ENCODE data around the gene MOV10L1. TPM values are rescaled to one million over a fixed set of nuclear protein-coding genes. Genes with fewer than 3 reads are reported as not detected.

MOV10L1 gene
- polyA plus RNA-seq, 3 donors: 0.18 to 0.35 TPM; not detected in 1

- TF ChIP-seq, protein P1, sequence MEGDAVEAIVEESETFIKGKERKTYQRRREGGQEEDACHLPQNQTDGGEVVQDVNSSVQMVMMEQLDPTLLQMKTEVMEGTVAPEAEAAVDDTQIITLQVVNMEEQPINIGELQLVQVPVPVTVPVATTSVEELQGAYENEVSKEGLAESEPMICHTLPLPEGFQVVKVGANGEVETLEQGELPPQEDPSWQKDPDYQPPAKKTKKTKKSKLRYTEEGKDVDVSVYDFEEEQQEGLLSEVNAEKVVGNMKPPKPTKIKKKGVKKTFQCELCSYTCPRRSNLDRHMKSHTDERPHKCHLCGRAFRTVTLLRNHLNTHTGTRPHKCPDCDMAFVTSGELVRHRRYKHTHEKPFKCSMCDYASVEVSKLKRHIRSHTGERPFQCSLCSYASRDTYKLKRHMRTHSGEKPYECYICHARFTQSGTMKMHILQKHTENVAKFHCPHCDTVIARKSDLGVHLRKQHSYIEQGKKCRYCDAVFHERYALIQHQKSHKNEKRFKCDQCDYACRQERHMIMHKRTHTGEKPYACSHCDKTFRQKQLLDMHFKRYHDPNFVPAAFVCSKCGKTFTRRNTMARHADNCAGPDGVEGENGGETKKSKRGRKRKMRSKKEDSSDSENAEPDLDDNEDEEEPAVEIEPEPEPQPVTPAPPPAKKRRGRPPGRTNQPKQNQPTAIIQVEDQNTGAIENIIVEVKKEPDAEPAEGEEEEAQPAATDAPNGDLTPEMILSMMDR (IDR thresholded peaks at IDR 0.05): no peak
- peaks cover 1% of the 10 kb centered on the region for H3K4me1 Mint-ChIP-seq
- peaks cover 14 to 25% (median 22%) of the 10 kb centered on the region in 3 donors for H3K27me3 Mint-ChIP-seq (ENCODE audit: low read depth in 3 of 3)
- H3K27ac Mint-ChIP-seq: no peak overlapping the region
- H3K9me3 ChIP-seq (replicated peaks in 1 of 2; ENCODE audit: control insufficient read depth in 1 of 2, insufficient read depth in 1 of 2, low read length in 2 of 2): peaks cover 7 to 11% of the 10 kb centered on the region in 2 donors
- no peaks in the 10 kb centered on the region for H3K79me2 ChIP-seq (ENCODE audit: insufficient read depth, low read length)
- intact Hi-C loops (cut with micrococcal nuclease): no loop called here
- H3K9me3 Mint-ChIP-seq: peaks cover 0 to 19% (median 12%) of the 10 kb centered on the region in 7 donors
- H3K27ac ChIP-seq (ENCODE audit: low read depth in 1 of 2, low read length in 2 of 2): no peak overlapping the region
- H2AFZ ChIP-seq (ENCODE audit: insufficient read depth, low read depth, low read length, poor library complexity, severe bottlenecking): no peak overlapping the region
- peaks cover 5 to 22% of the 10 kb centered on the region in 2 donors for H3K27me3 ChIP-seq (ENCODE audit: control insufficient read depth in 2 of 2, insufficient read depth in 2 of 2, low read length in 2 of 2)
- no peaks in the 10 kb centered on the region for H3K36me3 Mint-ChIP-seq
- H3K4me1 ChIP-seq (ENCODE audit: control insufficient read depth in 1 of 2, insufficient read depth in 2 of 2, low read length in 2 of 2): peaks cover 2 to 6% of the 10 kb centered on the region in 2 donors
- H3K4me3 ChIP-seq (replicated peaks in 1 of 3; ENCODE audit: low read depth in 2 of 3, low read length in 3 of 3): no peak overlapping the region
- H4K20me1 ChIP-seq (ENCODE audit: insufficient read depth, low read length): no peaks in the 10 kb centered on the region
- no peak for DNase-seq
- H3K4me3 Mint-ChIP-seq: peak overlapping the region in 1 of 2 donors; percentile 17
- no peaks in the 10 kb centered on the region for H3K36me3 ChIP-seq (replicated peaks in 1 of 2; ENCODE audit: control insufficient read depth in 1 of 2, insufficient read depth in 2 of 2, low read length in 2 of 2)
- H3K9ac ChIP-seq (ENCODE audit: insufficient read depth, low read length, poor library complexity, severe bottlenecking): no peak overlapping the region
- 99% methylated on average over 14 of the region's 18 CpGs for WGBS (ENCODE audit: insufficient coverage)
- H3K4me2 ChIP-seq (replicated peaks; ENCODE audit: extremely low read depth, low read length, poor library complexity, severe bottlenecking): no peak overlapping the region
Measured at GRCh38 chr22:50053861-50054260, 35.9 kb upstream of the MOV10L1 start.

- Histone ChIP-seq H3K36me3 (replicated peaks in 1 of 2; ENCODE audit: control insufficient read depth in 1 of 2, insufficient read depth in 2 of 2, low read length in 2 of 2) (no peaks in the 10 kb centered on the region), H3K9me3 (replicated peaks in 1 of 2; ENCODE audit: control insufficient read depth in 1 of 2, insufficient read depth in 1 of 2, low read length in 2 of 2) (peaks cover 7 to 11% of the 10 kb centered on the region in 2 donors), H3K27ac (ENCODE audit: low read depth in 1 of 2, low read length in 2 of 2) (no peak overlapping the region), H3K79me2 (ENCODE audit: insufficient read depth, low read length) (no peaks in the 10 kb centered on the region), H2AFZ (ENCODE audit: insufficient read depth, low read depth, low read length, poor library complexity, severe bottlenecking) (no peak overlapping the region), H3K4me3 (replicated peaks in 1 of 3; ENCODE audit: low read depth in 2 of 3, low read length in 3 of 3) (no peak overlapping the region), H4K20me1 (ENCODE audit: insufficient read depth, low read length) (no peaks in the 10 kb centered on the region), H3K4me2 (replicated peaks; ENCODE audit: extremely low read depth, low read length, poor library complexity, severe bottlenecking) (no peak overlapping the region), H3K27me3 (ENCODE audit: control insufficient read depth in 2 of 2, insufficient read depth in 2 of 2, low read length in 2 of 2) (peaks cover 5 to 31% of the 10 kb centered on the region in 2 donors), H3K9ac (ENCODE audit: insufficient read depth, low read length, poor library complexity, severe bottlenecking) (no peak overlapping the region), H3K4me1 (ENCODE audit: control insufficient read depth in 1 of 2, insufficient read depth in 2 of 2, low read length in 2 of 2) (peaks cover 3 to 19% of the 10 kb centered on the region in 2 donors)
- Mint-ChIP-seq H3K27me3 (ENCODE audit: low read depth in 3 of 3) (peaks cover 26 to 41% (median 30%) of the 10 kb centered on the region in 3 donors), H3K9me3 (peaks cover 0 to 22% (median 12%) of the 10 kb centered on the region in 7 donors), H3K36me3 (peaks cover 6% of the 10 kb centered on the region in 2 donors), H3K4me3 (peak overlapping the region in 1 of 2 donors; percentile 44), H3K4me1 (peaks cover 13% of the 10 kb centered on the region), H3K27ac (no peak overlapping the region)
- DNase-seq: no peak
- 82% methylated on average over 23 of the region's 34 CpGs for WGBS (ENCODE audit: insufficient coverage)
- TF ChIP-seq, protein P1 (IDR thresholded peaks at IDR 0.05): no peak
- intact Hi-C loops (cut with micrococcal nuclease): no loop called here
Measured at GRCh38 chr22:50056214-50056972, 33.4 kb upstream of the MOV10L1 start.

Measured in CD14-positive monocyte (primary cell).